ENCODE results near the gene CAVIN2.

Gene CAVIN2

GRCh38 chr2:191832668-191833067, 14.2 kb downstream of the CAVIN2 start:
- H3K27me3 ChIP-seq (ENCODE audit: insufficient read depth, low read length) = no peaks in the 10 kb centered on the region
- no peak overlapping the region for H2AFZ ChIP-seq (ENCODE audit: low read length)
- H3K79me2 ChIP-seq (ENCODE audit: insufficient read depth, low read length) = no peaks in the 10 kb centered on the region
- no peaks in the 10 kb centered on the region for H3K36me3 ChIP-seq (ENCODE audit: insufficient read depth, low read length)
- no peak for TF ChIP-seq EZH2 (IDR thresholded peaks at IDR 0.05; ENCODE audit: borderline replicate concordance, low read length)
- no peak for TF ChIP-seq CTCF (IDR thresholded peaks at IDR 0.05; ENCODE audit: low read length)
- H3K4me1 ChIP-seq (ENCODE audit: insufficient read depth, low read length, severe bottlenecking) = no peaks in the 10 kb centered on the region
- no peak overlapping the region for H3K4me3 ChIP-seq (ENCODE audit: low read depth, low read length, poor library complexity, severe bottlenecking)
- no peaks in the 10 kb centered on the region for H3K9me3 ChIP-seq (ENCODE audit: low read length)
- H3F3A ChIP-seq (ENCODE audit: insufficient read depth, low read length) = no peaks in the 10 kb centered on the region
- no peaks in the 10 kb centered on the region for H4K20me1 ChIP-seq (ENCODE audit: insufficient read depth, low read length)
- no peak overlapping the region for H3K4me2 ChIP-seq (ENCODE audit: low read length)
- no peak overlapping the region for H3K27ac ChIP-seq (ENCODE audit: low read depth, low read length, poor library complexity, severe bottlenecking)
- no peak overlapping the region for H3K9ac ChIP-seq (ENCODE audit: low read length)
- H3K9me2 ChIP-seq (ENCODE audit: low read depth, low read length) = no peaks in the 10 kb centered on the region

GRCh38 chr2:191831410-191831994, 15.4 kb downstream of the CAVIN2 start:
- H3K9me2 ChIP-seq (ENCODE audit: low read depth, low read length) = no peaks in the 10 kb centered on the region
- no peaks in the 10 kb centered on the region for H3K79me2 ChIP-seq (ENCODE audit: insufficient read depth, low read length)
- H3K36me3 ChIP-seq (ENCODE audit: insufficient read depth, low read length) = no peaks in the 10 kb centered on the region
- H4K20me1 ChIP-seq (ENCODE audit: insufficient read depth, low read length) = no peaks in the 10 kb centered on the region
- no peak overlapping the region for H3K4me2 ChIP-seq (ENCODE audit: low read length)
- no peaks in the 10 kb centered on the region for H3K27me3 ChIP-seq (ENCODE audit: insufficient read depth, low read length)
- H2AFZ ChIP-seq (ENCODE audit: low read length) = no peak overlapping the region
- H3K4me3 ChIP-seq (ENCODE audit: low read depth, low read length, poor library complexity, severe bottlenecking) = no peak overlapping the region
- no peak overlapping the region for H3K9ac ChIP-seq (ENCODE audit: low read length)
- no peak overlapping the region for H3K27ac ChIP-seq (ENCODE audit: low read depth, low read length, poor library complexity, severe bottlenecking)
- no peaks in the 10 kb centered on the region for H3K4me1 ChIP-seq (ENCODE audit: insufficient read depth, low read length, severe bottlenecking)
- TF ChIP-seq EZH2 (IDR thresholded peaks at IDR 0.05; ENCODE audit: borderline replicate concordance, low read length) = no peak
- no peak for TF ChIP-seq CTCF (IDR thresholded peaks at IDR 0.05; ENCODE audit: low read length)
- H3K9me3 ChIP-seq (ENCODE audit: low read length) = no peaks in the 10 kb centered on the region
- no peaks in the 10 kb centered on the region for H3F3A ChIP-seq (ENCODE audit: insufficient read depth, low read length)

- Histone ChIP-seq H3K4me3 (ENCODE audit: low read depth, low read length, poor library complexity, severe bottlenecking) (no peak overlapping the region), H3K9me3 (ENCODE audit: low read length) (no peaks in the 10 kb centered on the region), H3K79me2 (ENCODE audit: insufficient read depth, low read length) (no peaks in the 10 kb centered on the region), H2AFZ (ENCODE audit: low read length) (no peak overlapping the region), H3K9ac (ENCODE audit: low read length) (no peak overlapping the region), H3K4me1 (ENCODE audit: insufficient read depth, low read length, severe bottlenecking) (no peaks in the 10 kb centered on the region), H4K20me1 (ENCODE audit: insufficient read depth, low read length) (no peaks in the 10 kb centered on the region), H3K4me2 (ENCODE audit: low read length) (no peak overlapping the region), H3K27me3 (ENCODE audit: insufficient read depth, low read length) (0 out of 2 replicates have a peak, but pooled peaks cover 3% of the 10 kb centered on the region), H3F3A (ENCODE audit: insufficient read depth, low read length) (no peaks in the 10 kb centered on the region), H3K27ac (ENCODE audit: low read depth, low read length, poor library complexity, severe bottlenecking) (no peak overlapping the region), H3K36me3 (ENCODE audit: insufficient read depth, low read length) (no peaks in the 10 kb centered on the region), H3K9me2 (ENCODE audit: low read depth, low read length) (no peaks in the 10 kb centered on the region)
- TF ChIP-seq CTCF (IDR thresholded peaks at IDR 0.05; ENCODE audit: low read length) (no peak), EZH2 (IDR thresholded peaks at IDR 0.05; ENCODE audit: borderline replicate concordance, low read length) (no peak)
These were observed 22.5 kb downstream of the CAVIN2 start for GRCh38 chr2:191824398-191824797.

Measured in OCI-LY1 (cell line).